ENCODE measurements around the gene TMEM234. TPM values are rescaled to one million over a fixed set of nuclear protein-coding genes. Genes with fewer than 3 reads are reported as not detected.

Gene TMEM234
- total RNA-seq, 1 experiment from 2014 or later = 8.7 TPM

DNA sequence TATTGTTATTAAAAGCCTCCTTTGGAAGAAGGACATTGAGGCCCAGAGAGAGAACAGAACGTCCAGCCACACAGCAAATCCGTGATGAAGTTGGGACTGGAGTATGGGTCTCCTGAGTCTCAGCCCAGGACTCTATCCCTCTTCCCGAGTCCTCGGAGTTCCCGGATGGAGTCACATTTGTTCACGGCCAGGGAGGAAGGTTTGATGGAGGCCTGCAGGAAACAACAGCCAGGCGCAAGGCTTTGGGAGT is 43.0 kb downstream of the TMEM234 start:
- no peak for DNase-seq (ENCODE audit: low read depth)

DNA sequence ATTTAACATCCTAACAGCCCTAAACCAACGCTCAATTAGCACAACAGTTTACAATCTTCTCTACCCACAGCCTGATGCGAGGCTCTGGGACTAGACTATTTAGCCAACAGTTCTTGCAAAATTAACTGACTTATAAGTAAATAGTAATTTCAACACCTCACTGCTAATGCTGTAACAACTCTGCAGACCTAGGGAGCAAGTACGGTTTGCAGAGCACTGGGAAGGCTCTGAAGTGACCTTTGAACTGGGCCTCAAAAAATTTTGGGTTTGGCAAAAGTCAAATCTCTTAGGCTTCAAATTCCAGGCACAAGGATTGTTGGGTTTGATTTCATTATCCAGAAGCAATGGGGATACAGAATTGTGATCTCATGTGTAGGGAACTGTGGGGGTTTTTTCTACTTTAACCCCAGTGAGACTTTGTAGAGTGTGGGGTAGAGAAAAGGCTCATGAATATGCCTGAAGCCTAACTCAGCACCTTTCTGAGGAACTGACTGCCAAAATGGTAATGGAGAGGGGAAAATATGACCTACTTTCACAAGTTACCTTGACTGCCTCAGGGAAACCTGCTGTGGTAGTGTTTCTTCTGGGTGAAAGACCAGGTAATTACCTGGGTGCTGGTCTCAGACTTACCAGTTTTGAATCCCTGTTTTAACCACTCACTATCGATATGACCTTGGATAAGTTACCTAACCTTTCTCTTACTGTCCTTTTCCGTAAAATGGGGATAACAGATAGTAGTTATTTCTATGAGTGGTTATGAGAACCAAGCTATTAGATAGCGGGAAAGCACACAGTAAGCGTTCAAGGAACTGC is 43.6 kb downstream of the TMEM234 start:
- no peak for DNase-seq (ENCODE audit: low read depth)

GRCh38 chr1:32172621-32173245 is 49.4 kb downstream of the TMEM234 start:
- DNase-seq (ENCODE audit: low read depth) = peak; percentile 49

GRCh38 chr1:32170991-32171390 is 51.2 kb downstream of the TMEM234 start:
- no peak for DNase-seq (ENCODE audit: low read depth)

Other genes starting within 250 kb of the TMEM234 start
- gene KHDRBS1, start 208.5 kb downstream of the TMEM234 start, total RNA-seq (2014; rRNA removed; shearing (Covaris generic)) = 64.2 and 64.7 TPM in 2 replicates
- gene TMEM39B, start 149.4 kb downstream of the TMEM234 start, total RNA-seq (2014; rRNA removed; shearing (Covaris generic)) = 4.3 and 4.5 TPM in 2 replicates
- gene KPNA6, start 114.3 kb downstream of the TMEM234 start, total RNA-seq (2014; rRNA removed; shearing (Covaris generic)) = 44.2 and 45.8 TPM in 2 replicates
- gene TXLNA, start 42.7 kb downstream of the TMEM234 start, total RNA-seq (2014; rRNA removed; shearing (Covaris generic)) = 63.1 and 66.6 TPM in 2 replicates
- gene CCDC28B, start 21.8 kb downstream of the TMEM234 start, total RNA-seq (2014; rRNA removed; shearing (Covaris generic)) = 11.2 and 15.7 TPM in 2 replicates
- 3.0 and 3.8 TPM in 2 replicates for gene IQCC, start 16.7 kb downstream of the TMEM234 start, total RNA-seq (2014; rRNA removed; shearing (Covaris generic))
- not detected in 2 replicates for gene DCDC2B, start 13.3 kb downstream of the TMEM234 start, total RNA-seq (2014; rRNA removed; shearing (Covaris generic))
- 682 and 715 TPM in 2 replicates for gene EIF3I, start 54 bp upstream of the TMEM234 start, total RNA-seq (2014; rRNA removed; shearing (Covaris generic))
- gene FAM167B, start 24.9 kb upstream of the TMEM234 start, total RNA-seq (2014; rRNA removed; shearing (Covaris generic)) = not detected in 2 replicates
- 0.06 TPM in 1 of 2 replicates, not detected in the other for gene LCK, start 28.9 kb upstream of the TMEM234 start, total RNA-seq (2014; rRNA removed; shearing (Covaris generic))
- gene HDAC1, start 69.7 kb upstream of the TMEM234 start, total RNA-seq (2014; rRNA removed; shearing (Covaris generic)) = 96.9 and 122 TPM in 2 replicates
- gene MARCKSL1, start 113.9 kb upstream of the TMEM234 start, total RNA-seq (2014; rRNA removed; shearing (Covaris generic)) = 132 and 151 TPM in 2 replicates
- gene FAM229A, start 140.1 kb upstream of the TMEM234 start, total RNA-seq (2014; rRNA removed; shearing (Covaris generic)) = 0.48 and 2.7 TPM in 2 replicates
- 1.9 TPM in 1 of 2 replicates, not detected in the other for gene TSSK3, start 140.2 kb upstream of the TMEM234 start, total RNA-seq (2014; rRNA removed; shearing (Covaris generic))
- 69.0 and 75.7 TPM in 2 replicates for gene BSDC1, start 172.1 kb upstream of the TMEM234 start, total RNA-seq (2014; rRNA removed; shearing (Covaris generic))
- gene ZBTB8B, start 242.7 kb upstream of the TMEM234 start, total RNA-seq (2014; rRNA removed; shearing (Covaris generic)) = 0.17 and 0.45 TPM in 2 replicates

Data from Daoy (cell line).